Activated T-helper 1 cell treated with anti-CD3 and anti-CD28 coated beads, Interleukin-12 subunit alpha, Interleukin-12 subunit beta, Interleukin-2, Interleukin-4 antibody, amounts not matched to agents 30 ng/mL and 10 ng/mL and 1 ng/mL, durations not matched to agents 14 hours and 24 hours and 36 hours (primary cell): ENCODE data around the gene MRGPRX4. TPM values are rescaled to one million over a fixed set of nuclear protein-coding genes. Genes with fewer than 3 reads are reported as not detected.
"Not testable (repeated sequence)": the region's sequence is repeated elsewhere in the genome, so short reads cannot be mapped to it uniquely, and the experiment has no call there.

Source experiments
- DNase-seq: peaks from one replicate; pipeline ENCODE4 v3.0.0; 2021; ENCODE audit warnings: low spot score
- H3K27ac Mint-ChIP-seq: one replicate; pipeline ENCODE4 v1.8.0; 2021; ENCODE audit warnings: mild to moderate bottlenecking, mixed read lengths
- H3K27me3 Mint-ChIP-seq: one replicate; pipeline ENCODE4 v1.8.0; 2022; ENCODE audit warnings: mild to moderate bottlenecking, moderate library complexity, mixed read lengths; ENCODE audit not compliant: insufficient read depth
- H3K36me3 Mint-ChIP-seq: one replicate; pipeline ENCODE4 v1.8.0; 2021; ENCODE audit warnings: low read depth, mixed read lengths
- H3K4me1 Mint-ChIP-seq: one replicate; pipeline ENCODE4 v1.8.0; 2021; ENCODE audit warnings: low read depth, mixed read lengths
- H3K4me3 Mint-ChIP-seq: one replicate; pipeline ENCODE4 v1.8.0; 2021; ENCODE audit warnings: mild to moderate bottlenecking, moderate library complexity, mixed read lengths
- H3K9me3 Mint-ChIP-seq: one replicate; pipeline ENCODE4 v1.8.0; 2021; ENCODE audit warnings: mixed read lengths
- intact Hi-C: fragments of 100-400 bp; cut with micrococcal nuclease; formaldehyde crosslinking; loops from one replicate; pipeline ENCODE4 v1.15.1; 2024
- total RNA-seq: library from RNA; stranded (reverse); gene quantifications from 2 replicates; pipeline ENCODE4 v1.2.3, GENCODE V29; 2022

Gene MRGPRX4
- total RNA-seq = not detected in 2 replicates

GRCh38 chr11:18172666-18173065 is at the start of gene MRGPRX4:
TSS of gene MRGPRX4 (plus strand) at chr11:18172837. CDS start at chr11:18173257, 420 bp downstream.
- Mint-ChIP-seq H3K9me3 (no peaks in the 10 kb centered on the region), H3K36me3 (no peaks in the 10 kb centered on the region), H3K27ac (no peak within 1 kb of the TSS), H3K4me3 (no peak within 1 kb of the TSS), H3K4me1 (no peaks in the 10 kb centered on the region), H3K27me3 (peaks cover 19% of the 10 kb centered on the region)
- DNase-seq = no peak
- intact Hi-C loops = no loop called here

GRCh38 chr11:18131115-18131514 is 41.5 kb upstream of the MRGPRX4 start:
- H3K27ac Mint-ChIP-seq, intact Hi-C loops, DNase-seq, H3K9me3 Mint-ChIP-seq, H3K36me3 Mint-ChIP-seq, H3K4me1 Mint-ChIP-seq, H3K4me3 Mint-ChIP-seq: not testable (repeated sequence)
- H3K27me3 Mint-ChIP-seq = peaks cover 16% of the 10 kb centered on the region

GRCh38 chr11:18132341-18132740 is 40.3 kb upstream of the MRGPRX4 start, which contains the start of gene MRGPRX3:
TSS of gene MRGPRX3 (plus strand) at chr11:18132571. CDS start at chr11:18137203, 4,632 bp downstream.
- intact Hi-C loops = no loop called here
- peaks cover 16% of the 10 kb centered on the region for H3K27me3 Mint-ChIP-seq
- no peaks in the 10 kb centered on the region for H3K9me3 Mint-ChIP-seq
- no peaks in the 10 kb centered on the region for H3K36me3 Mint-ChIP-seq
- no peak for DNase-seq
- H3K4me1 Mint-ChIP-seq = no peaks in the 10 kb centered on the region
- no peak within 1 kb of the TSS for H3K4me3 Mint-ChIP-seq
- no peak within 1 kb of the TSS for H3K27ac Mint-ChIP-seq

- no peaks in the 10 kb centered on the region for H3K4me1 Mint-ChIP-seq
- H3K36me3 Mint-ChIP-seq = no peaks in the 10 kb centered on the region
- no peak overlapping the region for H3K4me3 Mint-ChIP-seq
- peaks cover 11% of the 10 kb centered on the region for H3K27me3 Mint-ChIP-seq
- no peak overlapping the region for H3K27ac Mint-ChIP-seq
- no peak for DNase-seq
- no peaks in the 10 kb centered on the region for H3K9me3 Mint-ChIP-seq
- intact Hi-C loops = no loop called here
Measured at GRCh38 chr11:18135308-18135707, 37.3 kb upstream of the MRGPRX4 start.

- Mint-ChIP-seq H3K27me3 (no peaks in the 10 kb centered on the region), H3K27ac (no peak overlapping the region), H3K4me1 (no peaks in the 10 kb centered on the region), H3K36me3 (no peaks in the 10 kb centered on the region), H3K9me3 (no peaks in the 10 kb centered on the region), H3K4me3 (no peak overlapping the region)
- DNase-seq = no peak
- intact Hi-C loops = no loop called here
Measured at GRCh38 chr11:18137186-18137800, 35.3 kb upstream of the MRGPRX4 start.

- Mint-ChIP-seq H3K27me3 (peaks cover 8% of the 10 kb centered on the region), H3K4me1 (no peaks in the 10 kb centered on the region), H3K36me3 (no peaks in the 10 kb centered on the region), H3K9me3 (no peaks in the 10 kb centered on the region), H3K27ac (no peak overlapping the region), H3K4me3 (no peak overlapping the region)
- DNase-seq = no peak
- intact Hi-C loops = no loop called here
Measured at GRCh38 chr11:18140145-18140544, 32.5 kb upstream of the MRGPRX4 start.

- Mint-ChIP-seq H3K9me3 (no peaks in the 10 kb centered on the region), H3K36me3 (no peaks in the 10 kb centered on the region), H3K4me3 (no peak overlapping the region), H3K4me1 (no peaks in the 10 kb centered on the region), H3K27ac (no peak overlapping the region), H3K27me3 (peaks cover 17% of the 10 kb centered on the region)
- intact Hi-C loops = no loop called here
- no peak for DNase-seq
Measured at GRCh38 chr11:18144243-18144642, 28.4 kb upstream of the MRGPRX4 start.

GRCh38 chr11:18145025-18145424 is 27.6 kb upstream of the MRGPRX4 start:
- DNase-seq = no peak
- Mint-ChIP-seq H3K9me3 (no peaks in the 10 kb centered on the region), H3K27me3 (peaks cover 17% of the 10 kb centered on the region), H3K4me3 (no peak overlapping the region), H3K4me1 (no peaks in the 10 kb centered on the region), H3K36me3 (no peaks in the 10 kb centered on the region), H3K27ac (no peak overlapping the region)
- intact Hi-C loops = no loop called here

GRCh38 chr11:18145837-18146236 is 26.8 kb upstream of the MRGPRX4 start:
- Mint-ChIP-seq H3K27ac (no peak overlapping the region), H3K36me3 (no peaks in the 10 kb centered on the region), H3K9me3 (no peaks in the 10 kb centered on the region), H3K4me3 (no peak overlapping the region), H3K27me3 (peaks cover 17% of the 10 kb centered on the region), H3K4me1 (no peaks in the 10 kb centered on the region)
- intact Hi-C loops = no loop called here
- no peak for DNase-seq

GRCh38 chr11:18151581-18151980 is 21.1 kb upstream of the MRGPRX4 start:
- intact Hi-C loops = no loop called here
- Mint-ChIP-seq H3K27ac (no peak overlapping the region), H3K9me3 (peaks cover 3% of the 10 kb centered on the region), H3K4me1 (no peaks in the 10 kb centered on the region), H3K27me3 (peaks cover 8% of the 10 kb centered on the region), H3K36me3 (no peaks in the 10 kb centered on the region), H3K4me3 (no peak overlapping the region)
- no peak for DNase-seq

- Mint-ChIP-seq H3K4me1 (peaks cover 6% of the 10 kb centered on the region), H3K27ac (no peak overlapping the region), H3K36me3 (no peaks in the 10 kb centered on the region), H3K4me3 (no peak overlapping the region), H3K27me3 (peaks cover 38% of the 10 kb centered on the region), H3K9me3 (no peaks in the 10 kb centered on the region)
- intact Hi-C loops = no loop called here
- no peak for DNase-seq
Measured at GRCh38 chr11:18168372-18168771, 4.3 kb upstream of the MRGPRX4 start.

GRCh38 chr11:18171377-18172000 is 1.1 kb upstream of the MRGPRX4 start:
- intact Hi-C loops = no loop called here
- Mint-ChIP-seq H3K9me3 (no peaks in the 10 kb centered on the region), H3K27ac (no peak overlapping the region), H3K27me3 (peaks cover 24% of the 10 kb centered on the region), H3K36me3 (no peaks in the 10 kb centered on the region), H3K4me3 (no peak overlapping the region), H3K4me1 (no peaks in the 10 kb centered on the region)
- DNase-seq = no peak

GRCh38 chr11:18173225-18173866 is 709 bp downstream of the MRGPRX4 start:
- DNase-seq = no peak
- Mint-ChIP-seq H3K9me3 (no peaks in the 10 kb centered on the region), H3K27me3 (peaks cover 14% of the 10 kb centered on the region), H3K27ac (no peak overlapping the region), H3K4me1 (no peaks in the 10 kb centered on the region), H3K4me3 (no peak overlapping the region), H3K36me3 (no peaks in the 10 kb centered on the region)
- intact Hi-C loops = no loop called here
